Measurements from ENCODE around the gene SH3GL1. TPM values are rescaled to one million over a fixed set of nuclear protein-coding genes. Genes with fewer than 3 reads are reported as not detected.

The SH3GL1 gene
- total RNA-seq, 1 donor from 2014 or later = 56.8 TPM

DNA sequence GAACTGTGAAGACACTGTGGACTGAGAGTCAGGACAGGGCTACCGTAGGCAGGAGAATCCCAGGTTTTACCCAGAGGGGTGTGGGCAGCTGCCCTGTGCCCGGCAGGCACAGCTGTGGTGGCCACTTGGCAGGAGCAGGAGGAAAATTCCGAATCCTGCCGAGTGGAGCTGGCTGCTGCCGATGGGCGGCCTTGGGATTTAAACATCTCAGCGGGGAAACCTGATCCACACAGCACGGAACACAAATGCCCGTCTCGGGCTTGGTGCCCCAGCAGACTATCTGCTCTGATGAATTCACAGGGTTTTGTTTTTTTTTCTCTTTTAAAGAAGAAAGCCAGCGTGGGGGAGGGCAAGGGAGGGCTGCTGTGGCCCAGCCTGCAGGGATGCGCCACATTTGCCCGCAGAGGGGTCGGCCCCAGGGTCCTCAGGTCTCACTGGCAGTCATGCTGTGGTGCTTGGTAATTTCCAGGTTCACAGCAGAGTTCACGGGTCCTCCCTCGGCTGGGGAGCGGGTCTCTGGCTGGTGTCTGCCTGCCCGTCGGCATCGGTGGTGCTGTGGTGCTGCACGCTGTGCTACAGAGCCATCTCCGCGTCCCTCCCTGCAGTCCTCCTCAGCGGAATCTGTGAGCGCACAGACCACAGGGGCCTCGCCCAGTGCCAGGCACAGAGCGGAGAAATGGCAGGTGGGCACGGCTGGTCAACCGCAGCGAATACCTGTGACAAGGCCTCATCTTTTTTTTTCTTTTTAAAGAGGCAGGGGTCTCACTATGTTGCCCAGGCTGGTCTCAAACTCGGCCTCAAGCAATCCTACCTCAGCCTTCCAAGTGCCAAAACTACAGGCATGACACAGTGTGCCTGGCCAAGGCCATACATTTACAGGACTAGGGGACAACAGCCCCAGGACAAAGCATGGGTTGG, 28.8 kb downstream of the SH3GL1 start:
- peak overlapping the region; percentile 74 for H3K27ac Mint-ChIP-seq
- no peak for DNase-seq
- H3K36me3 Mint-ChIP-seq (ENCODE audit: low read depth) = peaks cover 12% of the 10 kb centered on the region
- no peaks in the 10 kb centered on the region for H3K27me3 Mint-ChIP-seq
- intact Hi-C loops (cut with micrococcal nuclease) = no loop called here
- peaks cover 47% of the 10 kb centered on the region for H3K4me1 Mint-ChIP-seq
- H3K4me3 Mint-ChIP-seq = peak overlapping the region; percentile 87
- no peaks in the 10 kb centered on the region for H3K9me3 Mint-ChIP-seq

- Mint-ChIP-seq H3K4me3 (peak overlapping the region; percentile 87), H3K4me1 (peaks cover 37% of the 10 kb centered on the region), H3K9me3 (no peaks in the 10 kb centered on the region), H3K27ac (peak overlapping the region; percentile 74), H3K36me3 (ENCODE audit: low read depth) (peaks cover 13% of the 10 kb centered on the region), H3K27me3 (no peaks in the 10 kb centered on the region)
- peak; percentile 66 for DNase-seq
- intact Hi-C loops (cut with micrococcal nuclease) = no loop called here
Observed at GRCh38 chr19:4370418-4371041, 29.8 kb downstream of the SH3GL1 start.

DNA sequence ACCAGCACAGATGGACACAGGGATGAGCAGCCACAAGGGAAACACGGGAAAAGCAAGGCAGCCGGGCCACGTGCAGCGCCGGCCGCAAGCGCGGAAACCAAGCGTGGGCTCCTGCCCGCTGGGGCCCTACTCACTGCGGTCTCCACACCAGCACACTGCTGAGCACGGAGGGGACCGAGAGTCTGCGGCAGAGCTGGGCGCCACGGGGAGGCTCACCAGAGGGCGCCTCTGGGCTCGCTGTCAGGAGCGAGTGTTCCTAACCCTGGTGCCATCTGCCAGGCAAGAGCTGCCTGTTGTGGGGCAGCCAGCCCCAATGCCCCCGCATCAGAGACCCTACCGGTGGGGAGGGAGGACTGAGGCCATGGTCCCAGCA, 30.5 kb downstream of the SH3GL1 start:
- Mint-ChIP-seq H3K27me3 (no peaks in the 10 kb centered on the region), H3K27ac (peak overlapping the region; percentile 96), H3K36me3 (ENCODE audit: low read depth) (peaks cover 13% of the 10 kb centered on the region), H3K4me3 (peak overlapping the region; percentile 87), H3K9me3 (no peaks in the 10 kb centered on the region), H3K4me1 (peaks cover 35% of the 10 kb centered on the region)
- intact Hi-C loops (cut with micrococcal nuclease) = loop anchor here (1.0 kb wide), 2 partner anchors 9 to 30 kb away; partner anchors contain the start of gene SH3GL1
- DNase-seq = peak; percentile 91

DNA sequence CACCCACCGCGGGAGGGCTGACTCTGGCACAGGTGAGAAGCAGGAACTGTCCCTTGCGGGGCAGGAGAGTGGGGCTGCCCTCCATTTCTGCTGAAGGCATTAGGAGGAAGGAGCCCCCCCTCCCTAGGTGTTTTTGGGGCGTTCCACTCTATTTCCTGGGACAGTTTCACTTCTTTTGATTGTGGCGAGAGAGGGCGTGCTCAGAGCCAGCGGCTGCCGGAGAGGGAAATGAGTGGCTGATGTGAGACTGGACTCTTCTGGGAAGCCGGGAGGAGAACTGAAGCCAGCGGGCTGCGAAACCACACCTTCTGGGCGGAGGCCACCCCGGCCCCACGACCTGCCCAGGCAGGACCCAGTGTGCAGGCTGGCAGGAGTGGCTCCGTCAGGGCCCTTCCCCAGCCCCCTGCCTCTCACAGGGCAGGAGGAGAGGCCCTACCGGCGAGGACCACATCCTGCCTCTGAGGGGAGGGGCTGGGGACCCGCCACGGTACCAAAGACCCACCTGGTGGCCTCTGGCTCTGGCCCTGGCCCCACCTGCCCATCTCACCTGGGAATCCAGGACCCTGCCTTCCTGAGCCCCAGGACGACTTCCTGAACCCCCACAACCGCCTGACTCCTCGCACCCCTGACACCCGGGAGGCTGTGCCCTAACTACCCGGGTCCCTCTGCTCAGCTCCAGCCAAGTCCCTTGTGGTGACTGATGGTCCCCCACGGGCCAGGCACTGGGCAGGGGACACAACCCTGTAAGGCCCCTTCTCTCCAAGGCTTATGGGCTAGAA, 31.0 kb downstream of the SH3GL1 start:
- Mint-ChIP-seq H3K9me3 (no peaks in the 10 kb centered on the region), H3K4me1 (peaks cover 35% of the 10 kb centered on the region), H3K4me3 (peak overlapping the region; percentile 87), H3K27ac (peak overlapping the region; percentile 96), H3K36me3 (ENCODE audit: low read depth) (peaks cover 13% of the 10 kb centered on the region), H3K27me3 (no peaks in the 10 kb centered on the region)
- DNase-seq = peak; percentile 96
- intact Hi-C loops (cut with micrococcal nuclease) = loop anchor here (1.0 kb wide), 2 partner anchors 10 to 31 kb away; partner anchors contain the start of gene SH3GL1

DNA sequence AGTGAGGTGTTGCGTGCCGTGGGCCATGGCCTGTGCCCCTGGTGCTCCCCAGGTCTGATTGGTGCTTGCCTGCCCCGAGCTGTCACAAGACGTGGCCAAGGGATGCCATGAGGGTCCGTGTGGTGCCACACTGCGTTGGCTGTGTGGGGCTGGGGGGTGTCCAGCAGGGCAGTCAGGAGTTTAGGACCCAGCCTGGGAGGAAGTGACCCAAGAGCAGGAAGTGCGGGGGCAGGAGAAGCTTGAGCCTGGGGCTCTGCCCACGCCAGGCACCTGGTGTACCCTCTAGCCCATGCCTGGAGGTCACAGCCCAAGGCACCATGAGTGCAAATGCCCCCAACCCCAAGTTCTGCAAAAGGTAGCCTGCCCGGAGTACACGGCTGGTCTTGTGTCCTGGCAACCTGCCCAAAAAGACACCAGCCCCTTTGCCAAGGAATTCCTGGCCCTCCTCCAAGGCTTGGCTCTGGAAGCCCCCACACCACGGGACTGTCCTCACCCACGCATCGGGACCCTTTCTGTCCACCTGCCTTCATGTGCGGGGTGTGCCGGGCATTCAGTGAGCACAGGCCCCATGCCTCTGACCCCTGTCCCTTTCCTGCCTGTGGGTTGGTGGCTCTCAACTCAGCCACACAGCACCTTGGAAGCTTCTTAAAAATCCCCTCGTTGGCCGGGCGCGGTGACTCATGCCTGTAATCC, 32.1 kb downstream of the SH3GL1 start:
- no peak for DNase-seq
- H3K4me3 Mint-ChIP-seq = peak overlapping the region; percentile 87
- H3K36me3 Mint-ChIP-seq (ENCODE audit: low read depth) = peaks cover 17% of the 10 kb centered on the region
- intact Hi-C loops (cut with micrococcal nuclease) = no loop called here
- H3K9me3 Mint-ChIP-seq = no peaks in the 10 kb centered on the region
- H3K27me3 Mint-ChIP-seq = no peaks in the 10 kb centered on the region
- H3K4me1 Mint-ChIP-seq = peaks cover 29% of the 10 kb centered on the region
- peak overlapping the region; percentile 96 for H3K27ac Mint-ChIP-seq

GRCh38 chr19:4367781-4368127, 32.6 kb downstream of the SH3GL1 start:
- no peaks in the 10 kb centered on the region for H3K27me3 Mint-ChIP-seq

GRCh38 chr19:4367336-4367723, 33.0 kb downstream of the SH3GL1 start:
- no peak overlapping the region for H3K4me3 Mint-ChIP-seq
- H3K36me3 Mint-ChIP-seq (ENCODE audit: low read depth) = peaks cover 20% of the 10 kb centered on the region
- intact Hi-C loops (cut with micrococcal nuclease) = no loop called here
- H3K4me1 Mint-ChIP-seq = peaks cover 27% of the 10 kb centered on the region
- no peaks in the 10 kb centered on the region for H3K9me3 Mint-ChIP-seq
- peak overlapping the region; percentile 35 for H3K27ac Mint-ChIP-seq
- DNase-seq = no peak
- H3K27me3 Mint-ChIP-seq = no peaks in the 10 kb centered on the region

More at GRCh38 chr19:4367781-4368127, 32.6 kb downstream of the SH3GL1 start:
- H3K4me1 Mint-ChIP-seq = peaks cover 29% of the 10 kb centered on the region
- H3K4me3 Mint-ChIP-seq = peak overlapping the region; percentile 26
- no peaks in the 10 kb centered on the region for H3K9me3 Mint-ChIP-seq
- intact Hi-C loops (cut with micrococcal nuclease) = no loop called here
- no peak for DNase-seq
- H3K27ac Mint-ChIP-seq = peak overlapping the region; percentile 35
- H3K36me3 Mint-ChIP-seq (ENCODE audit: low read depth) = peaks cover 17% of the 10 kb centered on the region

GRCh38 chr19:4366666-4367335, 33.5 kb downstream of the SH3GL1 start:
- peak overlapping the region; percentile 32 for H3K27ac Mint-ChIP-seq
- H3K9me3 Mint-ChIP-seq = no peaks in the 10 kb centered on the region
- peaks cover 27% of the 10 kb centered on the region for H3K4me1 Mint-ChIP-seq
- intact Hi-C loops (cut with micrococcal nuclease) = no loop called here
- DNase-seq = no peak
- no peak overlapping the region for H3K4me3 Mint-ChIP-seq
- H3K36me3 Mint-ChIP-seq (ENCODE audit: low read depth) = peaks cover 23% of the 10 kb centered on the region
- no peaks in the 10 kb centered on the region for H3K27me3 Mint-ChIP-seq

DNA sequence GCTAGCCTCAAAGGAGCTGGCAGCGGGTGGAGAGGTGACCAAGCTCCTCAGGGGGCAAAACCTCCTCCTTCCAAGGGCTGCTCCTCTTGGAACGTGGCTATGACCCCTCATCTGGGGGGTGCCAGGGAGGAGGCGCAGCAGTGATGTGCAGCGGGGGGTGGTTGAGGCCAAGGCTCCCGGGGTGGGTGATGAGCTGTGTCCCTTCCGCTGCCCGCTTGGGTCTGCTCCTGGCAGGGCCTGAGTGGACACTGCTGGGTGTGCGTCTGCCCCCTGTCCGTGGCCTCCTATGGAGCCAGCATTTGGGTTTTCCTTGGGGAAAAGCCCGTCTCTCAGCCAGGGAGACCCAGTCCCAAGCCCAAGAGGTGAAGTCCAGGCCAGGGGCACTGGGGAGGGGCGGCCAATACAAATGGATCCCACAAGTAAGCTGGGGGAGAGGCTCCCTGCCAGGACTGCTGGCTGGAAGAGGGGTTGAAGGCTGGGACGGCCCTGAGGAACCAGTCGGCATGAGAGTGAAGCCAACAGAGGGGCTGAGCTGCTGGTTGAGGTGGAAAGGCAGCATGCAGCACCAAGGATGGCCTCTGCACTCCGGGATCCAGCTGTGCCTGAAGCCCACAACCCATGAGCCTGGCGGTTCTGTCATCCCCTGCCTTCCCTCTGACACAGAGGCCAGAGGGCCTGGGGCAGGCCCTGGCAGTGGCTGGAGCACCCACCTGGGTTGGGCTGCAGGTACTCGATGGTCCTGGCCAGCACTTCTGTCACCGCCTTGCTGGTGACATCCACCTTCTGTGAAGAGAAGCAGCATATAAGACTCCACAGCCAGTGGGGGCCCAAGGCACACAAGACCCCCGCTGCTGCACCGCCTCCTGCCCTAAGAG, 34.3 kb downstream of the SH3GL1 start:
- peaks cover 23% of the 10 kb centered on the region for H3K36me3 Mint-ChIP-seq (ENCODE audit: low read depth)
- intact Hi-C loops (cut with micrococcal nuclease) = no loop called here

GRCh38 chr19:4365341-4365740, 35.0 kb downstream of the SH3GL1 start:
- H3K27ac Mint-ChIP-seq = no peak overlapping the region
- H3K4me3 Mint-ChIP-seq = no peak overlapping the region
- DNase-seq = no peak
- no peaks in the 10 kb centered on the region for H3K27me3 Mint-ChIP-seq
- intact Hi-C loops (cut with micrococcal nuclease) = no loop called here
- peaks cover 23% of the 10 kb centered on the region for H3K36me3 Mint-ChIP-seq (ENCODE audit: low read depth)
- H3K9me3 Mint-ChIP-seq = no peaks in the 10 kb centered on the region
- peaks cover 20% of the 10 kb centered on the region for H3K4me1 Mint-ChIP-seq

More for the DNA sequence above, 34.3 kb downstream of the SH3GL1 start:
- Mint-ChIP-seq H3K4me3 (no peak overlapping the region), H3K4me1 (peaks cover 27% of the 10 kb centered on the region), H3K27ac (no peak overlapping the region), H3K9me3 (no peaks in the 10 kb centered on the region), H3K27me3 (no peaks in the 10 kb centered on the region)
- DNase-seq = no peak

GRCh38 chr19:4363571-4364304, 36.6 kb downstream of the SH3GL1 start:
- peaks cover 10% of the 10 kb centered on the region for H3K4me1 Mint-ChIP-seq
- peaks cover 28% of the 10 kb centered on the region for H3K36me3 Mint-ChIP-seq (ENCODE audit: low read depth)
- intact Hi-C loops (cut with micrococcal nuclease) = no loop called here
- no peak overlapping the region for H3K4me3 Mint-ChIP-seq
- no peak for DNase-seq
- H3K27ac Mint-ChIP-seq = no peak overlapping the region
- H3K9me3 Mint-ChIP-seq = no peaks in the 10 kb centered on the region
- H3K27me3 Mint-ChIP-seq = no peaks in the 10 kb centered on the region

Data from activated CD4-positive, alpha-beta T cell treated with anti-CD3 and anti-CD28 coated beads, Interleukin-2, amount 10 ng/mL, durations not matched to agents 24 days and 14 days (primary cell).